HG03045 (cell line): ENCODE data around the gene DCTN2.
"Not testable (repeated sequence)": the region's sequence is repeated elsewhere in the genome, so short reads cannot be mapped to it uniquely, and the experiment has no call there.

ENCODE experiments used
- ATAC-seq: cut with Tn5 transposase; IDR thresholded peaks from one replicate; pipeline ENCODE4 v1.9.1; 2021; ENCODE audit warnings: mild to moderate bottlenecking, moderate library complexity; ENCODE audit not compliant: unreplicated experiment

The DCTN2 gene

DNA sequence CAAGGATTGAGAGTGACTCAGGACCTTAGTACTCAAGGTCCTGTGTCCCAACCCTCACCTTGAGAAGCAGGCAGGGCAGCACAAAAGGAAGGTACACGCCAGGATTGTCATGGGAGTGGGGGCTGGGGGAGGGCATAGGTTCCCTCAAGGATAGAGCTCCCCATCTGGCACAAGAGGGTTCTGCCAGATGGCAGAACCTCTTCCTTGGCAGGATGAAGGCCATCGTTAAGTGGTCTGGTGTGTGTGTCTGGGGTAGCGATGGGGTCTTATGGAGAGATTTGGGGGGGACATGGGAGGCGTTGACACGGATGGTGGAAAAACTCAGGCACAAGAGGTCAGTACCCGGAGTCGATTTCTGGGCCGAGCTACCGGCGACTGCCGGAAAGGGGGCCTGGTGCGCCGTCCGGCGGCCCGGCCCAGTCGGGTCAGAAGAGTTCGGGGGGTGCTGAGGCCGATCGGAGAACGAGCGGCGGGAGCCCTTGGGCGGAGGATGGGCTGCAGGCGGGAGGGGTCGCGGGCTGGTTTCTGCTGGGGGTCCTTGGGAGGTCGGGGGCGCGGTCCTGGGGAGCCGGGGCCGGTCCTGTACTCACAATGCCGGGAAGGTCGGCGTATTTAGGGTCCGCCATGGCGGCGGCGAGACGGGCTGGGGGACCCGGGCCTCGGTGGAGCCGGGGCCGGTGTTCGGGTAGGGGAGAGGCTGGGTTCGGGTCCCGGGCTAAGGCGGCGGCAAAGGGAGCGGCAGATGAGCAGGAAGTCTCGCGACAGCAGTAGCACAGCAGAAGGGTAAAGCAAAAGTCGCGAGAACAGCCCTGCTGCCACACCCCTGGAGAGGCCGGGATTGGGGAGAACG is at the start of gene DCTN2:
Gene DCTN2 (minus strand): TSS at position 755 of the 850 bp plus-strand sequence. CDS start 129 bp downstream, at position 626.
- peak; percentile 94 for ATAC-seq

DNA sequence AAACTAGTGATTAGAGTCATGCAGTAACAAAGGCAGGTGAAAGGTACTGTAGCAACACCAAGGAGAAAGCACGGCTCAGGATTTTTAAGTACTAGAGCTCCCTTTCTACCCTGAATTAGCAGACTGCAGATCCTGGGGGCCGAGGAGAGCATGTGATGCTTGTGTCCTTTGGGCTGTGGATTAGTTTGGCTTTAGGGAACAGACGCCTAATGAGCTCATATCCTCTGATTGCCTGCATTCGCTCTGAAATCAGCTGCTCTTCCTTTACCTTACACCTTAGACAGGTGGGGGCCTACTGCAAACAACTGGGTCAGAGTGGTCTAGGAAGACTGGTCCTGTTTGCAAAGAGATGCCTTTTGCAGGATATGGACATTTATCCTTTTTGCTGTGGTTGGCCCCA is 46.2 kb upstream of the DCTN2 start:
- no peak for ATAC-seq

DNA sequence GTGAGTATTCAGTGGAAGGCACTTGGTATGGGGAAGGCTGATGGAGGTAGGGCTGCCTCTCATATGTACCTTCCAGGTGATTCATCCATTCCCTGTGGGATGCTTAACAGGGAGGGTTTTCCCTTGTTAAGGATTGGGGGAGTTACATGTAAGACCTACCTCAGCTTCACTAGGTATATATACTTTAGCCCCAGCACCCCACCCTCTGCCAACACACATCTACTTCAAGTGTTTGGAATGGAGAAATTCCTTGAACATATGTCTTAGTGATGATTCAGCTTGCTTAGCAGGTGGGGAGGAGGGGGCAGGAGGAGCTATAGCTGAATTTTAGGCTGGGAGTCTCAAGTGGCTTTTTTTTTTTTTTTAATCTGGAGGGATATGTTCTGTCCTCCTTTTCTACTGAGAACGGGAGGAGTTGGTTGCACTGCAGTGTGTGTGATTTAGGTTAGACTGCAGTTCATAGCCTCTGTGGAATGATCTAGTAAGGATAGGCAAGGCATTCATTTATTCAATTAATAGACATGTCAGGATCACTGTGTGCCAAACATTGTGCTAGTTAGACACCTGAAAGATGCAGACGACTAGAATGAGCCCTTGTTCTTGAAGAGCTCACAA is 45.7 kb upstream of the DCTN2 start:
- ATAC-seq = no peak

DNA sequence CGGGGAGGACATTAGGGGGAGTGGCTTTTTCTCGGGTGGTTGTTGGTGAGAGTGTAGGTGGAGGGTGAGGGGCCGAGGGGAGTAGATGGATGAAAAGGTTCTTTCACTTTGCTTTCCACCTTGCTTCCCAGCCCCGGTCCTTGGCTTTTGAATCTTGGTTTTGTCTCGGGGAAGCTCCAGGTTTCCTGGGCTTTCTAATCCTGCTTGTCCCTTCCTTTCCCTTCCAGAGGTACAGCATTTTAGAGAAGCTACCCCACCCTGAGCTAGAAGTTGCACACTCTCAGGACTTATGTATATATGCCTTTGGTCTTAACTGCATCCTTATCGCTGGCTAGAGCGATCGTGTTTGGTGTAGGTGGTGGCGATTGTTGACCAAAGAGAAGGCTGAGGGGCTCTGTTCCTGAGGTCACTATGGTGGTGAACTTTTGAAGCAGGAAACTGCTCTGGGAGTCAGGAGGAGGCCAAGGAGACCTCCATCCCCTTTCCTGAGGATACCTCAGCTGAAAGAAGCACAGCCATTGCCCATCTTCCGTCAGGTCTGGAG is 44.9 kb upstream of the DCTN2 start:
- ATAC-seq = no peak

DNA sequence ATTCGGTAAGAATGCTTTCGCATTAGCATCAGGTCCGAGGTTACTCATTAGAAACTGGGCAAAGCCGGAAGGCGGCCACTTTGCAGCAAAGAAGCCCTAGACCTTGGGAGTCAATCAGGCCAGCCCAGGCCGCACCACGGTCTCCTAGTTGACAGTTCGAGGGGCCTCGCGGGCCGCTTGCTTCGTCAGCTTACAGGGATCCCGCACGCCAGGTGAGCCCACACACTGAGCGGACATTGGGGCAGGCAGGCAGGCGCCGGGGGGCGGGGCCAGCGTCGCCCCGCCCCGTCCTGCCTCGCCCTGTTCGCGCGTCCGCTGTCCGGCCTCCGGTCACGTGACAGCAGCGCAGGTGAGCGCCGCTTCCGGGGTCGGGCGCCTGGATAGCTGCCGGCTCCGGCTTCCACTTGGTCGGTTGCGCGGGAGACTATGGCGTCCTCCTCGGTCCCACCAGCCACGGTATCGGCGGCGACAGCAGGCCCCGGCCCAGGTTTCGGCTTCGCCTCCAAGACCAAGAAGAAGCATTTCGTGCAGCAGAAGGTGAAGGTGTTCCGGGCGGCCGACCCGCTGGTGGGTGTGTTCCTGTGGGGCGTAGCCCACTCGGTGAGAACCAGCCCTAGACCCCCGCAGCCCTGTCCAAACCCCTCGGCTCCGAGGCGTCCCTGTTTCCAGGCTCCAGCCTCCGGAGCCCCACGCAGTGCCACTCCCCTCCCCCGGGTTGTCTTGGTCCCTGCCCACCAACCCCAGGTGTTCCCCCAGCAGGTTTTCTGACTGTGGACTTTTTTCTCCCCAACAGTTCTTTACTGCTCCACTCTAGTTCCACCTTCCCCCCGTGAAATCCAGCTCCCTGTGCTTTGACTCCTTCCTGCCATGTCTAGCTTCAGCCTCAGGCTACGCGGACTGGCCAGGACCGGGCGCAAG is 44.1 kb upstream of the DCTN2 start, which contains the start of gene PIP4K2C:
Gene PIP4K2C (plus strand): TSS at position 329 of the 918 bp plus-strand sequence. CDS start 98 bp downstream, at position 427.
- peak; percentile 98 for ATAC-seq

DNA sequence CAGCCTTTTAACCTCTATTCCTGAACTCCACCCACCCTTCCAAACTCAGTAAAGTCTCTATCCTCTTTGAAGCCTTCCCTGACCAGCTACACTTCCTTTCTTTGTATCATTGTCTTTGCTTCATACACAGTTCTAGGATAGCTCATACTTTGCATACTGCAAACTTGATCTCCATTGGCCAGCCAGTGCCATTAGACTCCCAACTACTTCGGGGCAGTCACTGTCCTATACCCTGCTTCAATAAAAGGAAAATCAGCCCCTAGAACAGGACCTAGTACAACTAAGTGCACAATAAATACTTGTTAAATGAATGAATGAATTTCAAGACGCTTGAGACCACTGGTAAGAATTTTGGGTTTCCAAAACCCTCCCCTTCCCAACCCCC is 43.5 kb upstream of the DCTN2 start:
- ATAC-seq = no peak

DNA sequence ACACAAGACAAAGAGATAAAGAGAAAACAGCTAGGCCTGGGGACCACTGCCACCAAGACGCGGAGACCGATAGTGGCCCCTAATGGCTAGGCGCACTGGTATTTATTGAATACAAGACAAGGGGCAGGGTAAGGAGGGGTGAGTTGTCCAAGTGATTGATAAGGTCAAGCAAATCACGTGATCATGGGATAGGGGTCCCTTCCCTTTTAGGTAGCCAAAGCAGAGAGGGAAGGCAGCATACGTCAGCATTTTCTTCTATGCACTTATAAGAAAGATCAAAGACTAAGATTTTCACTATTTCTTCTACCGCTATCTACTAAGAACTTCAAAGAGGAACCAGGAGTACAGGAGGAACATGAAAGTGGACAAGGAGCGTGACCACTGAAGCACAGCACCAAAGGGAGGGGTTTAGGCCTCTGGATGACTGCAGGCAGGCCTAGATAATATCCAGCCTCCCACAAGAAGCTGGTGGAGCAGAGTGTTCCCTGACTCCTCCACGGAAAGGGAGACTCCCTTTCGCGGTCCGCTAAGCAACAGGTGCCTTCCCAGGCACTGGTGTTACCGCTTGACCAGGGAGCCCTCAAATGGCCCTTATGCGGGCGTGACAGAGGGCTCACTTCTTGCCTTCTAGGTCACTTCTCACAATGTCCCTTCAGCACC is 42.1 kb upstream of the DCTN2 start:
- ATAC-seq = not testable (repeated sequence)

DNA sequence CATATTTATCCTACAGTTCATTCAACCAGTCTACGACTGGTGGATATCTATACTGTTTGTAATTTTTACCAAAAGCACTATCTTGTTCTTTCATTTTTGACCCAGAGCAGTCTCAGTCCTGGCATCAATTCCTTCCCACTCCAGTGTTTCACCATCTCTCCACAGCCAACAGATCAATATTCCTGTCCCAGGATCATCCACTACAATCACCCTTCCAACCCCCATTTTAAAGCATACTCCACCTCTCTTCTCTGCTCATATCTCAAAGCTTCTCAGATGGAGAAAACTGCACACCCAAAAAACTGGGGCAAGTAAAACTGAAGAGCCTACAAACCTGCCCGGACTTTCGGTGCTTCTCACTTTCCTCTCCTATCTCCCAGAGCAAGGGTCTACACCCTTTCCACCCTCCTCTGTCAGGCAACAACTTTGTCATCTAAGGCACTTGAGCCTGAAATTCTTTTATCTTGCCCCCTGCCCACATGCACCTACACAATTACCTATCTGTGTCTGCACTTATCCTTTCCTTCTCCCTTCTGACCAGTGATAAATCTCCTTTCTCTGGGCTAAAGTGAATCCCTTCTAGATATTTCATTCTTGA is 39.9 kb upstream of the DCTN2 start:
- ATAC-seq = no peak

DNA sequence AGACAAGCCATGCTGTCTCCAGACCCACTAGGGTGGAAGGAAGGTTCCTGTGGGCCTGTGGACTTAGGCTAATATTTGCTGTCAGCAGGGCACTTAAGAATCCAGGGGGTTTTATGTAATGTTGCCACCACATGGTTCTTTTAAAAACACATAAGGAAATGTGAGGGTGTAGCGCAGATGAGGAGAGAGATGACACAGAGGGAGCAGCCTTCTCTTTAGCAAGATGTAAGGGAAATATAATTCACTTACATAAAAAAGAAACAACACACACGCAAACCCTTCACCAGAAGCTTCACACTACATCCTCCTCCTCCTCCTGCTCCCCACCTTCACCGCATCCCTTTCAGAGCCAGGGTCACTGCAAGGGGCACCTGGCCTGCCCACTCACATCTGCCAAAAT is 39.1 kb upstream of the DCTN2 start:
- no peak for ATAC-seq

DNA sequence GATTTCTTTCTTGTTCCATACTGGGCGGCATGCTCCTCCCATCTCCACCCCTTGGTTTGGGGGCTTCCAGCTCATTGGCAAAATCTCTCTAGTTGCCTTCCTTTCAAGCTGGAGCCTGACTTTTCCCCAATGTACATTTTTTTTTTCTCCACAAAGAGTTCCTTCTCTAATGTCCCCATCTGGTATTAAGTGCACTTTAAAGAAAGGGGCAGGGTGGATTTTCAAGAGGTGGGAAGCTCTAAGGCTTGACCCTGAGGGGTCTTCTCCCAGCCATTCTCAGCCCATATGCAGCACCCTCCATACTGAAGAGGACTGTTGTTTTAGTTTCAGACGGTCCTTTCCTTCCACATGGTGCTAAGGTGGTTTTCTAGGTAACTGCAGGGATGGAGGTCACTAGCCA is 38.2 kb upstream of the DCTN2 start:
- no peak for ATAC-seq

DNA sequence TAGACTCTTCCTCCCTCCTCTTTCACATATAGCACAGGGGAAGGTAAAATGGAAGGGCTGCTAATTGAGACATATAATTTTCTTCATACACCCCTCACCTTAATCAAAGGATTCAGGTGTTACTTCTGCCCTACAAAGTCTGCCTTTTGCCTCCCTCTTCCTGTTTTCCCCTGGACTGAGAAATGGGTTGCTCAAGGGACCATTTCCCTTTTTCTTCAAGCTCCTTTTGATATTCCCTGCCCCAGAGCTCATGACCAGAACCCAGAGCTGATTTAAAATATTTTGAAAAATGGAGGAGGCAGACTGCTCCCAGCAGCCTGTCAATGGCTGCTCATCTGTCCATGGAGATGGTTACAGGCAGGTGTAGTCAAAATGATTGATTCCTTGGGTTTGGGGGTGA is 37.7 kb upstream of the DCTN2 start:
- ATAC-seq = no peak

DNA sequence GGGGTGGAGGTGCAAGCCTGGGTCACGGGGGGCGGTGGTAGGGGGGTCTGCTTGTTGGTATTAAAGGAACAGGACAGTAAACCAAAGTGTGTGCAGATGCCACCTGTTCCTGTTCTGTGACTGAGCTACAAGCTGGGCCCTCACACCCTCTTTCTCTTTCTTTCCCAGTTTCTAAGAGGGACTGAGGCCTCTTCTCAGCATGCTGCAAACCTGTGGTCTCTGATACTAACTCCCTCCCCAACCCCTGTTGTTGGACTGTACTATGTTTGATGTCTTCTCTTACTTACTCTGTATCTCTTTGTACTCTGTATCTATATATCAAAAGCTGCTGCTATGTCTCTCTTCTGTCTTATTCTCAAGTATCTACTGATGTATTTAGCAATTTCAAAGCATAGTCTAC is 37.1 kb upstream of the DCTN2 start:
- no peak for ATAC-seq

DNA sequence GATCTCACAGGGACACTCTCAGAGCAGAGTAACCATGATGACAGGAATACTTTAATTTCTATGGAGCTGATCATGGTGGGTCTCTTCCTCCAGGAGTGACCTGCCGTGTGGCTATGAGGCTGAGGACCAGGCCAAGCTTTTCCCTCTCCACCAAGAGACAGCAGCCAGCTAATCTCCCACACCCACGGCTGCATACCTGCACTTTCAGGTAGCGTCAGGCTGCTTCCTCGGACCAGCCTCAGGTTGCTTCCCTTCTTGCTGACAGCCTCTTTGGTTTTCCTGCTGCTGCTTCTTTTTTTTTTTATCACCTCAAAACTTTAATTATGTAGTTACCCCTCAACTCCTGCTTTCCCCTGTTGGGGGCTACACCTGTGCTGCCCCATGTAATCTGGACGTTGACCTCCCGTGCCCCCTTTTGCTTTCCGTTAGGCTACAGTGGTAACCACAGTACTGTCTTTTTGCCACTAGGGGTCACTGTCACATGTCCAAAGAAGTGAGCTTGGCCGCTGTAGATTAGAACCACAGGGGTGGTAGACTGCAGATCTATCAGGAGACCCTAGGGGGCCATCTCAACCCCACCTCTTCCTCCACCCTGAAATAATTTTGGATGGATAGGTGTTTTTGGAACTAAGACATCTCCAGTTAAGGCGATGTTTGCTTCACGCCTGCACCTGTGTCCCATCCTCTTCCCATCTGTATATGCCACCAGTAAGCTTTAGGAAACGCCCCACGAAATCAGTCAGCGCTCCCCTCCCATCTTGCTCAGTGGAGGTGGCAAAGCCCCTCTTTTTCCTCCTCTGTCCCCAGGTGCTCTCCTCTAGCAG is 36.2 kb upstream of the DCTN2 start:
- ATAC-seq = peak; percentile 87

DNA sequence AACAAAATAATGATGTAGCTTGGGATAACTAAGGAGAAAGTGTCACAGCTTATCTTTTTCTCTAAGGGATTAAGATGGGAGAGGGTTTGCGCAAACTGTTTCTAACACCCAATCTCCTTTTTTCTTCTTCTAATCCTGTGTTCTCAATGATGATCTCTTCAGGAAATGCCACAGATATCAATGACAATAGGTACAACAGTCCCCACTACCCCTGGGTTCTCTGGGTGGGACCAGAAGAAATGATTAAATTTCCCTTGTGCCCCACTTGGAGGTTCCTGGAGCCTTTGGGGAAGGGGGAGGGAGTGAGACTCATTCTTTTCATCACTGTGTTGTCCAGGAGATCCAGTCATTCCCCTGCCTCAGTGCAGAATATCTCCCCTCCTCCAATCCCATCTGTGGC is 35.4 kb upstream of the DCTN2 start:
- no peak for ATAC-seq

DNA sequence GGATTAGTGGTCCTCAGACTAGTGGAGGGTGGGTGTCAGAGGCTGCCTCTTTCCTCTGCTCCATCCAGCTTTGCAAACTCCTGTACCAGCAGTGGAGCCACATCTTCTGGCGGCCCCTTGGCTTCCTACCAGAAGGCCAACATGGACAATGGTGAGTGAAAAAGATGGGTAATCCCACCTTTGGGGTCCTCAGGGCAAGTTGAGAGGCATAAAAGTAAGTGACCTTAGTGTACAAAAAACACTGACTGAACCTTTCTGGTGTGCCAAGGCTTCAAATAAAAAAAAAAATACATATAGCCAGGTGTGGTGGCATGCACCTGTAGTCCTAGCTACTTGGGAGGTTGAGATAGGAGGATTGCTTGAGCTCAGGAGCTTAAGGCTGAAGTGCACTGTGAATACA is 34.8 kb upstream of the DCTN2 start:
- no peak for ATAC-seq

DNA sequence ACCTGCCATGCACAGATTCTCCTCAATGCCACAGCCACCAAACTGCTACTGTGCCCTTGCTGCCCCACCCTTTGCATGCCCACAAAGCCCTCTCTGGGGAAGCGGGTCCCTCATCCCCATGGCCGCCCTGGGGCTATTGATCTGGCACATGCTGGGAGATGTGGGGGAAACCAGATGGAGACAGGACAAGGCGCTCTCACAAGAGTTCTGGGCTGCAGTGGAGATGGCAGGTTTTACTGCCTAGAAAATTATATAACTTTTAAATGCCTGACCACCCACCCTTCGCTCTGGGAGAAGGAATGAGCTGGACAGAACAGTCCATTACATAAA is 33.4 kb upstream of the DCTN2 start:
- ATAC-seq = no peak

DNA sequence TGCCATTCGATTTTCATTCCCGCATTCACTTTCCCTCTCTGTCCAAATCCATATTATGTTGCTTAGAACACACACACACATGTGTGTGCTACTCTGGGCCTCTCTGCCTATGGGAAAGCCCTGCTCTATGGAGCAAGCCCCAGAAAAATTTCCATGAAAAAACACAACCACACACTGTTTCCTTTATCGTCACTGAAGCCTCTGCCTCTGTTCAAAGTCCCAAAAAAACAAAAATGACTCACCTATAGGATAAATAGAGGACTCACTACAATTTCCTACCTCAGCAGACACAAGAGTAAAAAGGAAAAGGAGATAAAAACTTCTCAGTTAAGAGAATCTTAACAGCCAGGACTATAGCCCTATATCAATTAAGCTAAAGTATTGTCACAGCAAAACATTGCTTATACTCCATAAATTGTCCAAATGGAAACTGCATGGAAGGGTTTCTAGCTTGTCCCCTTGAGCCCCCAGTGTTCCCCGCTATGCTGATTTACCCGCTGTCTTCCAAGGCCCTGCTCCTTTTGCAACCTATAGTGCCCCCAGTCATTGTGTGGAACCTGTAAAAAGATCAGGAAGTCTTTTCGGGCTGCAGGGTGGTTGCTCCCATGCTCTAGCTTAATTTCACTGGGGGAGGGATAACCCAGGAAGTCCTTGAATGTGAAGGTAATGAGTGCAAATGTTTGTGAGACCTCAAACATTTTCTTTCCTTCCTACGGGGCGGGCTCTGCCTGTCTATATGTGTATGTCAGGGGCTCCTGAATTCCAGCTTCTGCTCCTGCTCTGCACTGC is 32.9 kb upstream of the DCTN2 start:
- ATAC-seq = no peak

DNA sequence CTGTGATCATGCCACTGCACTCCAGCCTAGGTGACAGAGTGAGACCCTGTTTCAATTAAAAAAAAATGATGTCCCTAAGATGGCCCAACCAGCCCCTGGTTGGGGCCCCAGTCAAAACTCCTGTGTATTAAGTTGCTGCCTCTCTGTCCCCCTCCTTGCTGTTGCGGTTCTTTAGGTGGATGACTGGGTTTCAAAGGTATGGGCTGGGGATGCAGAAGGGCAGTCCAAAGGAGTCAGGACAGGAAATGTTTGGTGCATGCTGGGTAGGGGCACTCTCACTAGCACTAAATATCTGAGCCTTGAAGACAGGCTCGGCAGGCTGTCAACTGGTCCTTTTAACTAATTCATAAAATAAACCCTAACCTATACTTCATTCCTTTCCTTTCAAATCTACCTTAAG is 32.0 kb upstream of the DCTN2 start:
- ATAC-seq = no peak
